Neural cell (in vitro differentiated cells): ENCODE results near the gene NDOR1. TPM values are rescaled to one million over a fixed set of nuclear protein-coding genes. Genes with fewer than 3 reads are reported as not detected.

Source experiments
- H2AFZ ChIP-seq: fragments of 200-600, 300-800 bp; sonication (generic), shearing (Covaris generic); 2 replicates; pipeline ENCODE4 v1.6.0; 2014; ENCODE audit warnings: low read depth, mild to moderate bottlenecking, antibody characterized with exemption, low read length, moderate library complexity
- H3F3A ChIP-seq: fragments of 200-600 bp; shearing (Covaris generic); 2 replicates; pipeline ENCODE4 v1.6.1; 2016; ENCODE audit warnings: mild to moderate bottlenecking, moderate library complexity, mixed read lengths, antibody characterized with exemption, low read length; ENCODE audit not compliant: insufficient read depth, poor library complexity, severe bottlenecking
- H3K27ac ChIP-seq: fragments of 200-600, 300-800 bp; sonication (generic), shearing (Covaris generic); 2 replicates; pipeline ENCODE4 v1.5.1; 2014; ENCODE audit warnings: mild to moderate bottlenecking, low read length, moderate library complexity
- H3K27me3 ChIP-seq: fragments of 300-800, 200-600 bp; sonication (generic), shearing (Covaris generic); 2 replicates; pipeline ENCODE4 v1.6.0; 2014; ENCODE audit warnings: mild to moderate bottlenecking, low read depth, low read length, moderate library complexity; ENCODE audit not compliant: insufficient read depth
- H3K36me3 ChIP-seq: fragments of 300-800, 200-600 bp; sonication (generic), shearing (Covaris generic); 2 replicates; pipeline ENCODE4 v1.5.1; 2014; ENCODE audit warnings: mild to moderate bottlenecking, antibody characterized with exemption, low read length, moderate library complexity; ENCODE audit not compliant: insufficient read depth
- H3K4me2 ChIP-seq: fragments of 300-800, 200-600 bp; sonication (generic), shearing (Covaris generic); 2 replicates; pipeline ENCODE4 v1.6.0; 2014; ENCODE audit warnings: mild to moderate bottlenecking, low read length
- H3K4me3 ChIP-seq: fragments of 300-800, 200-600 bp; sonication (generic), shearing (Covaris generic); 2 replicates; pipeline ENCODE4 v1.5.1; 2014; ENCODE audit warnings: mild to moderate bottlenecking, low read length, moderate library complexity
- H3K79me2 ChIP-seq: fragments of 200-600 bp; shearing (Covaris generic); replicated peaks from 2 replicates; pipeline ENCODE4 v1.6.0; 2014; ENCODE audit warnings: mild to moderate bottlenecking, low read length, moderate library complexity; ENCODE audit not compliant: insufficient read depth
- H3K9ac ChIP-seq: fragments of 300-800, 200-600 bp; sonication (generic), shearing (Covaris generic); 2 replicates; pipeline ENCODE4 v1.6.1; 2016; ENCODE audit warnings: mild to moderate bottlenecking, low read length, mixed read lengths
- H3K9me2 ChIP-seq: fragments of 200-600 bp; shearing (Covaris generic); 2 replicates; pipeline ENCODE4 v1.6.1; 2016; ENCODE audit warnings: mild to moderate bottlenecking, low read length, mixed read lengths; ENCODE audit not compliant: insufficient read depth
- H3K9me3 ChIP-seq: fragments of 200-600, 300-800 bp; sonication (generic), shearing (Covaris generic); 2 replicates; pipeline ENCODE4 v1.6.1; 2016; ENCODE audit warnings: mild to moderate bottlenecking, mixed run types, low read length, moderate library complexity, mixed read lengths
- H4K20me1 ChIP-seq: fragments of 200-600 bp; shearing (Covaris generic); 2 replicates; pipeline ENCODE4 v1.6.1; 2016; ENCODE audit warnings: mild to moderate bottlenecking, mixed run types; ENCODE audit not compliant: insufficient read depth
- CTCF ChIP-seq: fragments of 450-650 bp; IDR thresholded peaks from 2 replicates; pipeline ENCODE4 v1.5.1; 2014; ENCODE audit warnings: antibody characterized with exemption, mild to moderate bottlenecking, moderate library complexity; ENCODE audit not compliant: poor library complexity, severe bottlenecking
- EP300 ChIP-seq: fragments of 450-650 bp; conservative IDR thresholded peaks from 2 replicates; pipeline ENCODE4 v1.6.1; 2014; ENCODE audit warnings: antibody characterized with exemption, mild to moderate bottlenecking, moderate library complexity; ENCODE audit not compliant: poor library complexity, severe bottlenecking
- EZH2 ChIP-seq: fragments of 200-600, 300-800 bp; shearing (Covaris generic), sonication (generic); IDR thresholded peaks from 2 replicates; pipeline ENCODE4 v1.6.1; 2014; ENCODE audit warnings: antibody characterized with exemption, low read length, borderline replicate concordance, mild to moderate bottlenecking; ENCODE audit not compliant: insufficient read depth, poor library complexity, severe bottlenecking
- MXI1 ChIP-seq: fragments of 450-650 bp; conservative IDR thresholded peaks from 2 replicates; pipeline ENCODE4 v1.6.1; 2014; ENCODE audit warnings: antibody characterized with exemption, mild to moderate bottlenecking; ENCODE audit not compliant: poor library complexity, severe bottlenecking
- POLR2AphosphoS5 ChIP-seq: IDR thresholded peaks from 2 replicates; pipeline ENCODE4 v1.6.1; 2012
- RAD21 ChIP-seq: fragments of 450-650 bp; conservative IDR thresholded peaks from 2 replicates; pipeline ENCODE4 v1.6.1; 2014; ENCODE audit warnings: antibody characterized with exemption, mild to moderate bottlenecking, moderate library complexity
- REST ChIP-seq: IDR thresholded peaks from 2 replicates; pipeline ENCODE4 v1.6.1; 2012; ENCODE audit warnings: borderline replicate concordance
- SMC3 ChIP-seq: fragments of 450-650 bp; conservative IDR thresholded peaks from 2 replicates; pipeline ENCODE4 v1.6.1; 2014; ENCODE audit warnings: antibody characterized with exemption, mild to moderate bottlenecking, moderate library complexity; ENCODE audit not compliant: poor library complexity
- TAF1 ChIP-seq: IDR thresholded peaks from 2 replicates; pipeline ENCODE4 v1.6.1; 2012; ENCODE audit warnings: low read depth
- polyA plus RNA-seq: library from polyadenylated mRNA; depleted of rRNA; stranded (reverse); fragments of >200 nt; gene quantifications from 2 replicates; pipeline ENCODE4 v1.2.3, GENCODE V29; 2014

NDOR1 gene
- polyA plus RNA-seq, 1 donor from 2014 or later: 18.2 TPM

GRCh38 chr9:137231372-137232039 lies 26.0 kb downstream of the NDOR1 start:
- no peaks in the 10 kb centered on the region for H3K36me3 ChIP-seq
- no peak for TF ChIP-seq POLR2AphosphoS5
- no peak for TF ChIP-seq CTCF
- no peak for TF ChIP-seq EZH2
- TF ChIP-seq MXI1: no peak
- no peak for TF ChIP-seq REST
- no peak for TF ChIP-seq RAD21
- no peak for TF ChIP-seq EP300
- no peak for TF ChIP-seq SMC3
- no peak for TF ChIP-seq TAF1
- no peaks in the 10 kb centered on the region for H3K9me2 ChIP-seq
- no peaks in the 10 kb centered on the region for H4K20me1 ChIP-seq
- no peaks in the 10 kb centered on the region for H3K9me3 ChIP-seq
- H3K4me3 ChIP-seq: no peak overlapping the region
- no peak overlapping the region for H3K27ac ChIP-seq
- no peaks in the 10 kb centered on the region for H3K79me2 ChIP-seq
- no peak overlapping the region for H2AFZ ChIP-seq
- no peak overlapping the region for H3K9ac ChIP-seq
- no peaks in the 10 kb centered on the region for H3K27me3 ChIP-seq
- H3F3A ChIP-seq: no peaks in the 10 kb centered on the region
- no peak overlapping the region for H3K4me2 ChIP-seq

- Histone ChIP-seq H3K4me2 (no peak overlapping the region), H3K79me2 (no peaks in the 10 kb centered on the region), H2AFZ (no peak overlapping the region), H3K9ac (no peak overlapping the region), H3K9me3 (no peaks in the 10 kb centered on the region), H3K27ac (no peak overlapping the region), H3K27me3 (no peaks in the 10 kb centered on the region), H3F3A (no peaks in the 10 kb centered on the region), H4K20me1 (no peaks in the 10 kb centered on the region), H3K4me3 (no peak overlapping the region), H3K9me2 (no peaks in the 10 kb centered on the region), H3K36me3 (no peaks in the 10 kb centered on the region)
- no peak for TF ChIP-seq EZH2
- TF ChIP-seq SMC3: no peak
- no peak for TF ChIP-seq TAF1
- TF ChIP-seq EP300: no peak
- TF ChIP-seq CTCF: no peak
- no peak for TF ChIP-seq MXI1
- TF ChIP-seq POLR2AphosphoS5: no peak
- no peak for TF ChIP-seq REST
- no peak for TF ChIP-seq RAD21
These were observed 26.6 kb downstream of the NDOR1 start for GRCh38 chr9:137232101-137232500.
